ENCODE results near the gene MS4A18. TPM values are rescaled to one million over a fixed set of nuclear protein-coding genes. Genes with fewer than 3 reads are reported as not detected.
"Not testable (repeated sequence)": the region's sequence is repeated elsewhere in the genome, so short reads cannot be mapped to it uniquely, and the experiment has no call there.

The MS4A18 gene
- polyA plus RNA-seq (2013, experiment 1 of 4): not detected
- polyA plus RNA-seq (2013, experiment 2 of 4): not detected
- polyA plus RNA-seq (2013, experiment 3 of 4): not detected
- not detected for polyA plus RNA-seq (2013, experiment 4 of 4)

DNA sequence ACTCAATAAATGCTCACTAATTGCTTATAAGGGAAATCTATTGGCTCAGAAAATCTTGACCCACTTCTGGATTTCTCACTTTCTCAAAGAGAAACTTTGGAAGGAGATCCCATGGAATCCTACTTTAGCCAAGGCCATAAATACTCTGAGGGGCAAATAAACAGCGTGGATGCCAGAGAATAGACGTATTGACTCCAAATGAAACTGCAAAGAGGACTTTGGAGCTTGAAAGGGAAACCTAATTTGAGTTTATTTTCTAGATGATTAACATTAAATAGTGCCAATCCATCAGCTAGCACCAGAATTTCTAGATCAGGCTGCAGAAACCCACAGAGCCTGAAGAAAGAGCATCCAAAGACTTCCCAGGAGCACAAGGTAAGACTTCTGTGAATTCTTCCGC lies at the start of gene MS4A18:
TSS of gene MS4A18 (plus strand) at position 301 of the 400 bp plus-strand sequence.
- no peak within 1 kb of the TSS for H3K4me3 ChIP-seq (ENCODE audit: insufficient read depth, low read depth, low read length)
- WGBS, 2 experiments: 94 to 95% methylated on average over 3 of the region's 3 CpGs
- H3K27ac ChIP-seq (ENCODE audit: insufficient read depth, low read depth, low read length, poor library complexity, severe bottlenecking): no peak within 1 kb of the TSS
- H3K9me3 ChIP-seq (ENCODE audit: control insufficient read depth, low read length): no peaks in the 10 kb centered on the region
- no peaks in the 10 kb centered on the region for H3K4me1 ChIP-seq (ENCODE audit: control insufficient read depth, insufficient read depth, low read length)
- no peaks in the 10 kb centered on the region for H3K27me3 ChIP-seq (ENCODE audit: control insufficient read depth, insufficient read depth, low read length, poor library complexity, severe bottlenecking)
- H3K36me3 ChIP-seq (ENCODE audit: control insufficient read depth, insufficient read depth, low read length): no peaks in the 10 kb centered on the region

GRCh38 chr11:60678231-60678630 lies 46.3 kb upstream of the MS4A18 start:
- not testable (repeated sequence) for H3K9me3 ChIP-seq (ENCODE audit: control insufficient read depth, low read length); H3K27ac ChIP-seq (ENCODE audit: insufficient read depth, low read depth, low read length, poor library complexity, severe bottlenecking); H3K4me1 ChIP-seq (ENCODE audit: control insufficient read depth, insufficient read depth, low read length); H3K36me3 ChIP-seq (ENCODE audit: control insufficient read depth, insufficient read depth, low read length); H3K27me3 ChIP-seq (ENCODE audit: control insufficient read depth, insufficient read depth, low read length, poor library complexity, severe bottlenecking); H3K4me3 ChIP-seq (ENCODE audit: insufficient read depth, low read depth, low read length)
- 93 to 94% methylated on average over 2 of the region's 2 CpGs for WGBS, 2 experiments

GRCh38 chr11:60679879-60680278 lies 44.6 kb upstream of the MS4A18 start:
- no peak overlapping the region for H3K27ac ChIP-seq (ENCODE audit: insufficient read depth, low read depth, low read length, poor library complexity, severe bottlenecking)

DNA sequence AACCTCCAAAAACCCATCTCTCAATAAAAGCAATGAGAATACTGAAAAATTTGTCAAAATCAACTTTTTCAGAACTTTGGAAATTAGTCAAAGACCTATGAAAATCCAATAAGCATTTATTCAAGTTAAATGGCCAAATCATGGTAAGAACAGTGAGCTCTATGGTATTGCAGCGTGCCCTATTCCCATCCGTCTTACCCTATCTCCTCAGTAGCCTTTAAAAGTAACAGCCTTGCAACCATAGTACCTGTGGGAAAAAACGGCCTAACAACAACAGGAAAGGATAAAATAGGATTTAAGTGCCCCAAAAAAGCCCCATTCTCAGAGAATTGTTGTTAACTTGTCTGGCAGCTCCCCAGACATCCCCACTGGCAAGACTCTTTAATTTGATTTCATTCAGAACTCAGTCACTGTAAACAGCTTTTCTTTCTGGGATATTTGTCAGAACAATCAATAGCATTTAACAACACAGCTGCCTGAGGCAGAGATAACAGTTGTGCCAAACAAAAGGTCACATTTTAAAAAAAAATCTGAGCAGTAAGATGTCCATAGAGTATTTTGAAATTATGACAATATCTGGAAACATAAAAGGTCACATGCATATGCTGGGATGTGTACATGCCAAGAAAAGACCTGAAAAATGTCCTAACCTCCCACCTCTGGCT lies 43.9 kb upstream of the MS4A18 start:
- Histone ChIP-seq H3K4me1 (ENCODE audit: control insufficient read depth, insufficient read depth, low read length) (no peaks in the 10 kb centered on the region), H3K36me3 (ENCODE audit: control insufficient read depth, insufficient read depth, low read length) (no peaks in the 10 kb centered on the region), H3K27me3 (ENCODE audit: control insufficient read depth, insufficient read depth, low read length, poor library complexity, severe bottlenecking) (no peaks in the 10 kb centered on the region), H3K27ac (ENCODE audit: insufficient read depth, low read depth, low read length, poor library complexity, severe bottlenecking) (no peak overlapping the region), H3K9me3 (ENCODE audit: control insufficient read depth, low read length) (no peaks in the 10 kb centered on the region), H3K4me3 (ENCODE audit: insufficient read depth, low read depth, low read length) (no peak overlapping the region)
- 81 to 87% methylated on average over 3 of the region's 3 CpGs for WGBS, 2 experiments

More at GRCh38 chr11:60679879-60680278, 44.6 kb upstream of the MS4A18 start:
- no peaks in the 10 kb centered on the region for H3K27me3 ChIP-seq (ENCODE audit: control insufficient read depth, insufficient read depth, low read length, poor library complexity, severe bottlenecking)
- H3K4me3 ChIP-seq (ENCODE audit: insufficient read depth, low read depth, low read length): no peak overlapping the region
- H3K9me3 ChIP-seq (ENCODE audit: control insufficient read depth, low read length): no peaks in the 10 kb centered on the region
- H3K4me1 ChIP-seq (ENCODE audit: control insufficient read depth, insufficient read depth, low read length): no peaks in the 10 kb centered on the region
- H3K36me3 ChIP-seq (ENCODE audit: control insufficient read depth, insufficient read depth, low read length): no peaks in the 10 kb centered on the region

- not testable (repeated sequence) for H3K4me1 ChIP-seq (ENCODE audit: control insufficient read depth, insufficient read depth, low read length); H3K4me3 ChIP-seq (ENCODE audit: insufficient read depth, low read depth, low read length); H3K9me3 ChIP-seq (ENCODE audit: control insufficient read depth, low read length); H3K27me3 ChIP-seq (ENCODE audit: control insufficient read depth, insufficient read depth, low read length, poor library complexity, severe bottlenecking); H3K36me3 ChIP-seq (ENCODE audit: control insufficient read depth, insufficient read depth, low read length); H3K27ac ChIP-seq (ENCODE audit: insufficient read depth, low read depth, low read length, poor library complexity, severe bottlenecking)
- WGBS, 2 experiments: 100% methylated on average over 1 to 2 of the region's 2 CpGs
These were observed 40.0 kb upstream of the MS4A18 start for GRCh38 chr11:60684541-60684848.

DNA sequence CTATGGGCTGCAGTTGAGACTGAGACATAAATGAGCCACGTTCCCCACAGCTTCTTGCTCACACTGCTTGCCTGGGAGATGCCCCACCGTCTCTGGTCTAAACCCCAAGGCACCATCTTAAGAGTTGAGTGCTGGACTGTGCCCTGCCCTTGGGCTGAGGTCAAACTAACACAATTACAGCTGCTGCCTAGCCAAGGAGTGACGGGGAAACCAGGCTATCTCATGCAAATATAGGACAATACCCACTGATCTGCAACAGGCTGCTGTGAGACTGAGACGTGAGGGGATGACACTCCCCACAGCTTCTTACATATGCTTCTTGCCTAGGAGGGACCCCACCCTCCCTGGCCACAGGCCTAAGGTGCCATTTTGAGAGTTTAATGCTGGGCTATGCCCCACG lies 32.9 kb upstream of the MS4A18 start:
- Histone ChIP-seq H3K4me3 (ENCODE audit: insufficient read depth, low read depth, low read length) (no peak overlapping the region), H3K4me1 (ENCODE audit: control insufficient read depth, insufficient read depth, low read length) (no peaks in the 10 kb centered on the region)
- WGBS, 2 experiments: 88 to 89% methylated on average over 5 of the region's 5 CpGs

GRCh38 chr11:60699284-60699691 lies 25.2 kb upstream of the MS4A18 start, which contains the start of gene MS4A8:
TSS of gene MS4A8 (plus strand) at chr11:60699612. CDS start at chr11:60700861, 1,249 bp downstream.
- Histone ChIP-seq H3K27ac (ENCODE audit: insufficient read depth, low read depth, low read length, poor library complexity, severe bottlenecking) (no peak within 1 kb of the TSS), H3K4me3 (ENCODE audit: insufficient read depth, low read depth, low read length) (no peak within 1 kb of the TSS)
- WGBS, 2 experiments: 82 to 91% methylated on average over 2 of the region's 2 CpGs

More for the DNA sequence above, 32.9 kb upstream of the MS4A18 start:
- no peaks in the 10 kb centered on the region for H3K9me3 ChIP-seq (ENCODE audit: control insufficient read depth, low read length)
- H3K27me3 ChIP-seq (ENCODE audit: control insufficient read depth, insufficient read depth, low read length, poor library complexity, severe bottlenecking): no peaks in the 10 kb centered on the region
- no peak overlapping the region for H3K27ac ChIP-seq (ENCODE audit: insufficient read depth, low read depth, low read length, poor library complexity, severe bottlenecking)
- no peaks in the 10 kb centered on the region for H3K36me3 ChIP-seq (ENCODE audit: control insufficient read depth, insufficient read depth, low read length)

DNA sequence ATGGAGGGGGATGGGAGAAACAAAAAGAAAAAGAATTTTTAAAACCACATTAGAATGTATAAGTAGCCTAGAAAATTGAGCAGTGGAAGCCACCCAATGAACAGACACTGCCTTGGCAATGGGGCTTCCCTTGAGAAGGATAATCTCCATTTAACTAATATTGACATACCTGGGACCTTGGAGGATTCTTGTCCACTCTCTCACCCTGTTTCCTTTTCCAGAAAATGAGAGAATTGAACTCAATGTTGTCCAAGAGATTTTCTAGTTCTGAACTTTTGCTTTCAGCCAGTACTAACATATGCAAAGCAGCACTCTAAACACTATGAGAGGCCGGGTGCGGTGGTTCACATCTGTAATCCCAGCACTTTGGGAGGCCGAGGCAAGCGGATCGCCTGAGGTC lies 24.6 kb upstream of the MS4A18 start:
- Histone ChIP-seq H3K9me3 (ENCODE audit: control insufficient read depth, low read length) (no peaks in the 10 kb centered on the region), H3K4me3 (ENCODE audit: insufficient read depth, low read depth, low read length) (no peak overlapping the region), H3K36me3 (ENCODE audit: control insufficient read depth, insufficient read depth, low read length) (no peaks in the 10 kb centered on the region), H3K27me3 (ENCODE audit: control insufficient read depth, insufficient read depth, low read length, poor library complexity, severe bottlenecking) (no peaks in the 10 kb centered on the region), H3K27ac (ENCODE audit: insufficient read depth, low read depth, low read length, poor library complexity, severe bottlenecking) (no peak overlapping the region), H3K4me1 (ENCODE audit: control insufficient read depth, insufficient read depth, low read length) (peaks cover 5% of the 10 kb centered on the region)
- WGBS, 2 experiments: 94 to 97% methylated on average over 5 of the region's 5 CpGs

More at GRCh38 chr11:60699284-60699691, 25.2 kb upstream of the MS4A18 start, which contains the start of gene MS4A8:
- Histone ChIP-seq H3K27me3 (ENCODE audit: control insufficient read depth, insufficient read depth, low read length, poor library complexity, severe bottlenecking) (no peaks in the 10 kb centered on the region), H3K36me3 (ENCODE audit: control insufficient read depth, insufficient read depth, low read length) (no peaks in the 10 kb centered on the region), H3K9me3 (ENCODE audit: control insufficient read depth, low read length) (no peaks in the 10 kb centered on the region), H3K4me1 (ENCODE audit: control insufficient read depth, insufficient read depth, low read length) (peaks cover 5% of the 10 kb centered on the region)

DNA sequence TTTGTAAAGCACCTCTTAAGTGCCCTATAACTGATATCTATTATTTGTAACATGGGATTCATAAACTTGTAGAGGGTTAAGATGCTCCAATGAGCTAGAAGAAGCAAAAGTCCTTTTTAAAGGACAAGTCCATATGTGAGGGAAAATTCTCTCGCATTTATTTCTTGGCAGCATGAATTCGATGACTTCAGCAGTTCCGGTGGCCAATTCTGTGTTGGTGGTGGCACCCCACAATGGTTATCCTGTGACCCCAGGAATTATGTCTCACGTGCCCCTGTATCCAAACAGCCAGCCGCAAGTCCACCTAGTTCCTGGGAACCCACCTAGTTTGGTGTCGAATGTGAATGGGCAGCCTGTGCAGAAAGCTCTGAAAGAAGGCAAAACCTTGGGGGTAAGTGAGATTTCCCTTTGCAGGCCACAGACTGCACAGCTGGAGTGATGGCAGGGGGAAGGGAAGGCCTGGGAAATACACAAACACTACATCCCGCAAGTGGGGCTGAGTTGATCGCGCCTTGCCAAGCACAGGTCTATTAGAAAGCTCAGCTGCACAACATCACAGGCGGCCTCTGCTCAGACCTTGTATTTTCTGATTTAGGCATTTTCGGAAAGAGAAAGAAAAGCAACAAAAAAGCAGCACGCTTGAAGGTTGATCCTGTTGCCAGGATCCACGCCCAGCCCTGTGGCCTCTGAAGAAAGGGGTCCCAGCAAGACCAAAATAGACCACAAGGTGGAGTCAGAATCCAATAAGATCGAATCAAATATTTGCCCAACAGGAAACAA lies 23.6 kb upstream of the MS4A18 start:
- Histone ChIP-seq H3K27me3 (ENCODE audit: control insufficient read depth, insufficient read depth, low read length, poor library complexity, severe bottlenecking) (no peaks in the 10 kb centered on the region), H3K36me3 (ENCODE audit: control insufficient read depth, insufficient read depth, low read length) (no peaks in the 10 kb centered on the region), H3K4me1 (ENCODE audit: control insufficient read depth, insufficient read depth, low read length) (peaks cover 5% of the 10 kb centered on the region), H3K27ac (ENCODE audit: insufficient read depth, low read depth, low read length, poor library complexity, severe bottlenecking) (no peak overlapping the region), H3K4me3 (ENCODE audit: insufficient read depth, low read depth, low read length) (no peak overlapping the region), H3K9me3 (ENCODE audit: control insufficient read depth, low read length) (no peaks in the 10 kb centered on the region)
- 74 to 76% methylated on average over 14 of the region's 14 CpGs for WGBS, 2 experiments

DNA sequence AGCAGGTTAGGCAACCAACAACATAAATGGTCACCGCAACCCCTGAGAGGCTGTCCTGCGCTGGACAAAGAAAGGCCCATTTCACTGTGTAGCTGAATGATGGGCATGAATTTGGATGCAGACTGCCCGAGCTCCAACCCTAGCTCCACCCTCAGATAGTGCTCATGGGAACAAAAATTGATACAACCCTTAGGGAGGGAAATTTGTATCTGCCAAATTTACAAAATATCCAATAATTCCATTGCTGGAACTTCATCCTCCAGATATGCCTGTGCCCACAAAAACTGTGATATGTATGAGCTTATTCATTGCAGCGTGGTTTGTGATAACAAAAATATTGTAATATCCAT lies 23.1 kb upstream of the MS4A18 start:
- no peak overlapping the region for H3K4me3 ChIP-seq (ENCODE audit: insufficient read depth, low read depth, low read length)
- H3K4me1 ChIP-seq (ENCODE audit: control insufficient read depth, insufficient read depth, low read length): peaks cover 5% of the 10 kb centered on the region
- 85 to 87% methylated on average over 4 of the region's 4 CpGs for WGBS, 2 experiments
- no peaks in the 10 kb centered on the region for H3K9me3 ChIP-seq (ENCODE audit: control insufficient read depth, low read length)
- H3K36me3 ChIP-seq (ENCODE audit: control insufficient read depth, insufficient read depth, low read length): no peaks in the 10 kb centered on the region
- H3K27me3 ChIP-seq (ENCODE audit: control insufficient read depth, insufficient read depth, low read length, poor library complexity, severe bottlenecking): no peaks in the 10 kb centered on the region
- no peak overlapping the region for H3K27ac ChIP-seq (ENCODE audit: insufficient read depth, low read depth, low read length, poor library complexity, severe bottlenecking)

Data from ectodermal cell (in vitro differentiated cells).